ENCODE measurements around the gene GALNT14.

DNA sequence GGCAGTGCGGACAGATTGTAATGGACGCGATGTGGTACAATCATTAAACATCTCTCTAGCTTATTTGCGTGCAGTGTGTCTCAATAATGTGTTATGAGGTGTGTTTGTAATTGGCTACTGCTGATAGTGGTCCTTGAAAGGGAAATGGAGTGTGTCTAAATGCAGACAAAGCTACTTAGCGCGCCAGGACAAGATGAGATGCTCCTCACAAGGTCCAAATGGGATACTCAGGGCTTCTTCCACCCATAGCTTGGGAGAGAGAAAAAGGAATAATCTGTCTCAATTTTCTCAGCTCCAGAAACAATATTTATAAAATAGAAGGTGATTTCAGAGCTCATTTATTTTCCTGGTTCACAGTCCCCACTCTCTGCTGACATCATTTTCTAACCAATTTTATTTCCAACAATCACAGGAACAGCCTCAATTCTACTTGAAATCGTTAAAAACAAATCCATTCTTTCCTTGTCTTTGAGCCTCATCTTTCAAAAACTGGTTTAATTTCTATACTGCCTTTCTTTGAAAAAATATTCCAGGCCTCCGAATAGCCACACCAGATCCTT is 28.5 kb downstream of the GALNT14 start:
- TF ChIP-seq POLR2A (IDR thresholded peaks at IDR 0.05) (no peak), CTCF (IDR thresholded peaks at IDR 0.05) (no peak), POLR2AphosphoS5 (IDR thresholded peaks at IDR 0.05; ENCODE audit: insufficient read depth in 1 of 2, low read depth in 1 of 2) (no peak)

All from vagina (tissue), 2 donors.